ENCODE results near the gene BTN1A1.
"Not testable (repeated sequence)": the region's sequence is repeated elsewhere in the genome, so short reads cannot be mapped to it uniquely, and the experiment has no call there.

BTN1A1 gene

DNA sequence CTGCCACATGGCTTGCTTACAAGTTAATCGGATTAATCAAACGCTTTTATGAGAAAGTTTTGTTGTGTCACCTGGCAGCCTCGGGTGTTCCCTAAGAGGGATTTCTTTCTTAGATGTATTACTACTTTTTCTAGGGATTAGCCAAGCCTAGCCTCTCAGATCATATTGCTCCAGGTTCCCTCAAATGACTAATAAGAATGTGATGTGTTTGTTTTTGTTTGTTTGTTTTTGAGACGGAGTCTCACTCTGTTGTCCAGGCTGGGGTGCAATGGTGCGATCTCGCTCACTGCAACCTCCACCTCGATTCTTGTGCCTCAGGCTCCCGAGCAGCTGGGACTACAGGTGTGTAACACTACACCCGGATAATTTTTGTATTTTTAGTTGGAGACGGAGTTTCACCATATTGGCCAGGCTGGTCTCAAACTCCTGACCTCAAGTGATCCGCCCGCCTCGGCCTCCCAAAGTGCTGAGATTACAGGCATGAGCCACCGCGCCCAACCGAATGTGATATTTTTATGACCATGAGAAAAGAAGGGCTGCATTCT is 39.0 kb downstream of the BTN1A1 start:
- H3K4me3 ChIP-seq (replicated peaks; ENCODE audit: low read depth, low read length) = peak overlapping the region; percentile 88
- TF ChIP-seq CTCF (IDR thresholded peaks at IDR 0.05; ENCODE audit: low read length, missing control alignments) = no peak
- no peak for DNase-seq (ENCODE audit: low read depth)

DNA sequence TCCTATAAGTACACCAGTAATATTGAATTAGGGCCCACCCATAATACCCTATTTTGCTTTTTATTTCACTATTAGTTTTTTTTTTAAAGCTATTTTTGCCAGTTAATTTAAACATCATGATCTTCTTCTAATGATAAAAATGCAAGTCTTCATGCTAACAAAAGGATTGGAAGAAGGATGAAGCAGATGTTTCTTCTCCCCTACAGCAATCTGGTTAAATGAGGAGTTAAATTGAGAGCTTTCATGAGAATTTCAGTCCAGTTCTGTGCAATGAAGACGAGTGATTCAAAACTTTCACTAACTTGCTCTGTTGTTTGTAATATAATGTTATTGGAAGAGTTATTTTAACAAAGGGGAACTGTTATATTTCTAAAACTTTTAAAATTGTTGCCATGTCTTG is 41.5 kb downstream of the BTN1A1 start:
- DNase-seq (ENCODE audit: low read depth) = no peak
- TF ChIP-seq CTCF (IDR thresholded peaks at IDR 0.05; ENCODE audit: low read length, missing control alignments) = no peak
- H3K4me3 ChIP-seq (replicated peaks; ENCODE audit: low read depth, low read length) = no peak overlapping the region

GRCh38 chr6:26543953-26544352 is 43.9 kb downstream of the BTN1A1 start:
- TF ChIP-seq CTCF (IDR thresholded peaks at IDR 0.05; ENCODE audit: low read length, missing control alignments) = peak; percentile 51
- H3K4me3 ChIP-seq (replicated peaks; ENCODE audit: low read depth, low read length) = no peak overlapping the region
- peak; percentile 52 for DNase-seq (ENCODE audit: low read depth)

DNA sequence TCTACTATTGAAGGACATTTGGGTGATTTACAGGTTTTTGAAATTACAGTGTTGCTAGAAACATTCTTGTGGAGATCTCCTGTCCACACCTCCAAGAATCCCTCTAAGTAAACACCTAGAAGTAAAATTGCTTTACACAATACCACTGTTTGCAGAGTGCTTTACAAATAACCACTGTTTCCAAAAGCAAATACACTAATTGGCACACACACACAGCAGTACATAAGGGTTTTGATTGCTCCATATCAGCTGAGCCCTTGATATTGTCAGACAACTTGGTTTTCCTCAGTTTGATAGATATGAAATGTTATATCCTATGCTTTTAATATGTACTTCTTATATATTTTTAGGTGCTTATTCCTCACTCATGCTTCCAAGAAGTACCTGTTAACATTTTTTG is 44.4 kb downstream of the BTN1A1 start:
- no peak for DNase-seq (ENCODE audit: low read depth)
- no peak for TF ChIP-seq CTCF (IDR thresholded peaks at IDR 0.05; ENCODE audit: low read length, missing control alignments)
- no peak overlapping the region for H3K4me3 ChIP-seq (replicated peaks; ENCODE audit: low read depth, low read length)

DNA sequence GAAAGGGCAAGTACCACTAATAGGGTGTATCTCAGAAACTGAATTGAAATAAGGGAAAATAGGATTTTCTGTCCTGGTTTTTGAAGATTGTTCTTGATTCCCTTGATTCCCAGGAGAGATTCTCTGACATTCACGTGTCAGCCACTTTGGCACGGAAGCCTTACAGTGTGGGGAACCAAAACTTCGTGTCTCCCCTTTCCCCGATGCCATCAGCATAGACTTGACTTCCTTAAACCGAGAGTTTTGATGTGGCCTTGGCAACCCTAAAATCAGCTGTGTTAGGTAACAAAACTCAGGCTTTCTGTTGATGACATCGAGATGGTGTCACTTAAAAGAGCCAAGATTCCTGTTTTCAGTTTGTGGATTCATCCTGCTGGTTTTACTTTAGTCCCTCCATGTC is 45.5 kb downstream of the BTN1A1 start:
- no peak for DNase-seq (ENCODE audit: low read depth)
- H3K4me3 ChIP-seq (replicated peaks; ENCODE audit: low read depth, low read length) = no peak overlapping the region
- no peak for TF ChIP-seq CTCF (IDR thresholded peaks at IDR 0.05; ENCODE audit: low read length, missing control alignments)

GRCh38 chr6:26547363-26547762 is 47.3 kb downstream of the BTN1A1 start:
- not testable (repeated sequence) for DNase-seq (ENCODE audit: low read depth); H3K4me3 ChIP-seq (replicated peaks; ENCODE audit: low read depth, low read length)

- no peak for TF ChIP-seq CTCF (IDR thresholded peaks at IDR 0.05; ENCODE audit: low read length, missing control alignments)
- peak overlapping the region; percentile 55 for H3K4me3 ChIP-seq (replicated peaks; ENCODE audit: low read depth, low read length)
- peak; percentile 43 for DNase-seq (ENCODE audit: low read depth)
Measured at GRCh38 chr6:26550250-26550993, 50.3 kb downstream of the BTN1A1 start.

All from fibroblast of pulmonary artery (primary cell).